ENCODE data around the gene FKBP1A.

The FKBP1A gene

DNA sequence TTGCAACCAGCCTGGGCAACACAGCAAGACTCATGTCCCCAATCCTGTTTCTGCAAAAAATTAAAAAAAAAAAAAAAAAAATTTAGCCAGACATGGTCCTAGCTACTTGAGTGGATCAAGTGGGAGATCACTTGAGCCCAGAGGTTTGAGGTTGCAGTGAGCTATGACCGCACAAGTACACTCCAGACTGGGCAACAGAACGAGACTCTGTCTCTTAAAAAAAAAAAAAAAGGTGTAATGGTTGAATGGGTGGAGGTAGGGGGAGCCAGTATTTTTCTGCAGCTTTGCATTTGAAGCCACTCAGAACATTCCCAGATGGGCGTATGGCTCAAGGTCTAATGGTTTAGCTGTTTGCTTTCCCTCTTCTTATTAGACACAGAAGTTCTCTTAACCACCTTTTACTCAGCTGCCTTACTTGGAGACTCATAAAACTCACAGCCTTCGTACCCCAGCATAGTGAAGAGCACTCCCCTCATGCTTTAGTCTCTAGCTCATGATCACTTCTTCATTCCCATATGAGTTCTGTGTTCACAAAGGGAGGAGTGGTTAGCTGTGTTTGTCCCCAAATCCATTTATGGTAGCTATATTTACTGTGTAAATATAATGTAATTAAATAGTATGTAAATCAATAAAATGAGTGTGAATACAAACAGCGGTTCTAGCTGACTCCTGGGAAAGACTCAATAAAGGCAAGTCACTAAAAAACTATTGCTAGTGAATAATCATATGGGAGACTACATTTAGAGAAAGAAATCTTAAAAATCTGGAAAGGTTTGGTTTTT lies 9.0 kb downstream of the FKBP1A start:
- DNase-seq: peak; percentile 88

DNA sequence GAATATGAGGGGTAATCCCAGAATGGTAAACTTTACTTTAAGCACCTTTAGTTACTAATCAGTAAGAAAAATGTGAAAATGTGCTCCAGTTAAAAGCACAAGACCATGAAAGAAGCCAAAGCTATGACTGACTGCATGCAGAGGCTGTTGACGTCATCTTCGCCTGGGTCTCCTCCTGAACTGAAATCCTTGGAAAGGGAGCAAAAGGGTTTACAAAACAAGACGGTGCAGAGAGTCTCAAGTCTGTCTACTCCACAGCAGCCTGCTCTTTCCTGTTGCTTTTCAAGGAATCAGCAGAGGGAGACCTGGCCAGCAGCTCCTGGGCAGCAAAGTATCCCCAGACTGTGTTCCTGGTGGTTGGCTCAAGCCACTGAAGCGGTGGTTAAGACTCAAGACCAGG lies 10.2 kb downstream of the FKBP1A start:
- no peak for DNase-seq

DNA sequence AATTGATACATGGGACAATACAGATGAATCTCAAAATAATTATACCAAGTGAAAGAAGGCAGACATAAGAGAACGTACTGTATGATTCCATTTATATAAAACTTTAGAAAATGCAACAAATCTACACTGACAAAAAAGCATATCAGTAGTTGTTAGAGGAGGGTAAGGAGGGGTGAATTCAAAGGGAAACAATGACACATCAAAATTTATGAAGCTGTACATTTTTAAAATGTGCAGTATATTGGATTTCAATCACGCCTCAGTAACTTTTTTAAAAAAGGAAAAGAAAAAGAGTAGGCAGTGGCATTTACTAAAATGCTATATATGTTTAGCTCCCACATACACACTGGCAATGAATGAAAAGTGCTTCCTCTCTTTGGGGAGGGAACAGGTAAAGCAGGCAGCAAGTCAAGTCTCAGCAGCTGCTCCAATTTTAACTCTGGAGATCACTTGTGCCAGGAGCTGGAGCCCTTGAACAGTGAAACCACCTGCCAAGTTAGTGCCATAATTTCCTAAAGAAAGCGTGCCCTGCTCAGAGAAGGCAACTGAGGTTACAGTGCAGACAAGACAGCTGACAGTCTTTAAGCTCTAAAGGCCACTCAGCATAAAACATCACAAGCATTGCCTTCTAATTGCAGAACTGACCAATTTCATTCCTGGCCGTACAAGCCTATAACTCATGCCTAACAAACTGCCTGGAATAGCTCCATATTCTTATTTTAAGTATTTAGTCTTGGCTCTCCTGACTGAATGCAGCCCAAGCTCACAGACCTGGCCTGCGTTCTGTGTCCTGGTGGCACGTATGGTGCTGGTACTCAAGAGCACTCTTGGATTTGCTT lies 10.9 kb downstream of the FKBP1A start:
- peak; percentile 36 for DNase-seq

DNA sequence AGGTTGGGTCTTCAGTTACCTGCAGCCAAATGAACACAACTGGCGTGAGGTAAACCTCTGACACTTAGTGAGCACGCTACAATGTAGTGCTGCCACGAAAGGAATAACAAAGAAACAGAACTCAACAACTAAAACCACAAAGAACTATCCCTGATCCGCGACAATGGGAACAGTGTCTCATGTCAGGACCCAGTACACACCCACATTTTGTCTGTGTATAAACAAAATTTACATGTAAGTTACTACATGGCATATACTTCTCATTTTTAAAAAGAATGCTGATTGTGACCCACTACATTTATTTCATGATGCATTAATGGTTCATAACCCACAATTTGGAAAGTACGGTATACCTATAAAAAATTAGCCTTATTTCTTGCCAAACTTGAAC lies 14.1 kb downstream of the FKBP1A start:
- no peak for DNase-seq

DNA sequence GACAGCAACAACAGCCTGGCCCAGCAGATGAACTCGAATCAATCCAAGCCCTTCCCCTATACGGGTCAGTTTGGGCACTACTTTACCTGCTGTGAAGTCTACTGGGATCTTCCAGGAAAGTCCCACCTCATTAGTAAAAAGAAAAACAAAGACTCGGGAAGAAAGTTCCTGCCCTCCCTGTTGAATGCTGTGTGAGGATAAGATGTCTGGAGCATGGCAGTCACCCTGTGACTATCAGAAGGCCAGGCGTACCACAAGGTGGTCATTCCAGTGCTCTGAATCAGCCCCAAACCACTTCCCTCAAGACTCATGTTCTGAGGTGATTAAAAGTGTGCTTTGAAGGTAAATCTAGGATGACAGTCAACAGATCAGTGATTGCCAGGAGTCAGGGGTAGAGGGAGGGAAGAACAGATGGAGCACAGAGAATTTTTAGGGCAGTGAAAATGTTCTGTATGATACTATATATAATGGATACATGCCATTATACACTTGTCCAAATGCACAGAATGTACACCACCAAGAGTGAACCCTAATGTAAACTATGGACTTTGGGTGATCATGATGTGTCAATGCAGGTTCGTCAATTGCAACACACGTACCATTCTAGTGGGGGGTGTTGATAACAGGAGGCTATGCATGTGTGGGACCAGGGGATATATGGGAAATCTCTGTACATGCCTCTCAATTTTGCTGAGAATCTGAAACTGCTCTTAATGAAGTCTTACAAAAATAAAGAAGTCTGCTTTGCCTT lies 14.7 kb downstream of the FKBP1A start:
- DNase-seq: no peak

DNA sequence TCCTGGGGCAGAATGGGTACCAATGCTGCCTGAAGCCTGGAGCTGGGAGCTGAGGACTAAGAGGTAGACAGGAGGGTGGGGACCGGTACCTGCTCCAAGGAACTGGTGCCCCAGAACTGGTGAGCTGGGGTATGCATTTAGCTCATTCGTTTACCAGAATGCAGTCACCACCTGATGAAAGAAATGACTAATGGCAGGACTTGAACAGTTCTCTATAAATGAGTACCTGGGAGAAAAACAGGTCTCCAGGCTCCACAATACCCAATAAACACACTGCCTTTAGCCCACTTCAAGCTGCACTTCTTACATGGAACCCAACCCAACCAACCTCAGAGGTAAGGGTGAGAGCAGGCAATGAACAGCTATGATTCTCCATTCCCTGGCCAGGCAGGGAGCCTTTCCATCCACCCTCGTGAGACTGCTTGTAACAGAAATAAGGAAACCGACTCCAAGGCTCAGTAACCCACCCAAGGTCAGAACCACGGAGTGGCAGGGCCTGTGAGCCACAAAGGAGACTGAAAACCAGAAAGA lies 15.4 kb downstream of the FKBP1A start:
- DNase-seq: no peak

DNA sequence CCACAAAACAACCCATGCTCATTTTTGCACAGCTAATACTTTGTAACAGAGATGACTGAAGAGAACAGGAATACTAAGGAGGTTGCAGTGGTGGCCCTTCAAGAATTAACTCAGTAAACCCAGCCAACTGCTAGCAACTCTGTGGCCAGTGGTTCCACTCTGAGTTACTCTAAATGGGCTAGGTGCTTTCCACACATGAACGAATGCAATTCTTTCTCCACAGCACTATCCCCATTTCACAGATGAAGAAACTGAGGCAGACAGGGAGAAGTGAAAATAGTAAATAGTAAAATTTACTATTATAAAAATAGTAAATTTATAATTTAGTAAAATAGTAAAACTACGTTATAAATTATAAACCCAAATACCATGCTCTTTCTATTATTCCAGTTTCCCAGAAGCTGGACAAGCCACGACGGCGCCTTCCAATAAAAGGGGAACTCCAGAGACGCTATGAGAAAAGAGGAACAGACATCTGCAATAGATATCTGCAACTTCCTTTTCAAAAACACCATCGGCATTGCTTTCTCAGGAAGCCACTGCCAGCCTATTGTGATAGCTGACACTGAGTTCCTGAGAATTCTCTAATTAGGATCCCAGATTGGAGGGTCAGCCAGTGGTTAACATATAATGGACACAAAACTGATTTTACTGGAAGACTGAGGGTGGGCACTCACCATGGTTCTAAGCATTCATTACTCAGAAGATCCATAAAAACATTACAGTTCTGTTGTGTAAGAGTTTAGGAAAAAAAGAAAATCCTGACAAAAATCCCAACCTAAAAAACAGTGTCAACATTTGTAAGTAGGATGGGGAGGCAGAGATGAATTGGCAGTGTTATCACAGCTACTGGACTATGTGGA lies 16.2 kb downstream of the FKBP1A start:
- DNase-seq: no peak

DNA sequence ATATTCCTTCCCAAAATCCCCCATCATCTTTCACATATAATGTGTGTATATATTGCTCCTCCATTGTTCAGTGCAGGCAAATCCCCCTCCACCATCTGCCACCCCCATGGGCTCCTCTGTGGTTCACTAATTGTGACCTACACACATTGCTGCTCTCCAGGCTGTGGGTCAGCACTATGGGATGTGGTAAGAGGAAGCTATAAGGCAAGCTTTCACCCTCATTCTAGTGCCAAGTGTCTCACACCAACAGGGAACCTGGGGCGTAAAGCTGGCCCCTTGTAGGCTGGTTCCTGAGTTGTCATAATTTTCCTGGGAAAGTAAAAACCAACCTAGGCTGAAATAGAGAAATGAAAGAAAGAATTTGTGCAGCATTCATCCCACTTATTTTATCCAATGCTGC lies 16.8 kb downstream of the FKBP1A start:
- no peak for DNase-seq

DNA sequence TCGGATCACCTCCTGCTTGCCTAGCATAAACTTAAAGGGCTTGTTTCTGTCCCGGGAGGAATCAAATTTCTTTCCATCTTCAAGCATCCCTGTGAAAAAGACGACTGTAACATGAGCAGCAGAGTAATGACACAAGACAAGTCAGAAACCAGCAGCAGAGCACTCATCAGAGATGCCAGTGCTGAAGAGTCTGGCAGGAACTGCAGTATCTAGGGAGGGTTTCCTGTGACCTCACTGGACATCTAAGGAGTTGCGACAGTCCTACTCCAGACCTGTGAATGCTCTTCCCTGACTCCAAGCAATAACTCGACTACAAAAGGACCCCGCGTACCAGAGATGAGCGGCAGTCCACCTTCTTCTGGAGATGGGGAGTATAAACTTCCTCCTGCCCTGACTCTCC lies 17.3 kb downstream of the FKBP1A start:
- DNase-seq: no peak

DNA sequence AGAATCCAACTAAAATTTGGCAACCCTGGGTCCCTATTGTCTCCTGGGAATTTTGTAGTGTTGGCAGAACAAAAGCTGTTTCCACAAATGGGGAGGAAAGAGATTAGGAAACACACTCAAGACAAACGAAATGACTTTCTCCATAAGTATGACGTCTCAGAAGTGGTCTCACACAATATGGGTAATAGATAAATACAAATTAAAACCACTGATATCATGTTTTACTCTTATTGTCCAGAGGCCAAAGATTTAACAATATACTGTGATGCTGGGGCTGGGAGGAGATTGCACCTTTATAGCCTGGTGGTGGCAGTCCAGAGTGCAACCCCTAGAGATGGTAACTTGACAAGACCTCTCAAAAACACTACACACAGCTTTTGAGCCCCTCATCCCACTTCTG lies 18.6 kb downstream of the FKBP1A start:
- DNase-seq: no peak

DNA sequence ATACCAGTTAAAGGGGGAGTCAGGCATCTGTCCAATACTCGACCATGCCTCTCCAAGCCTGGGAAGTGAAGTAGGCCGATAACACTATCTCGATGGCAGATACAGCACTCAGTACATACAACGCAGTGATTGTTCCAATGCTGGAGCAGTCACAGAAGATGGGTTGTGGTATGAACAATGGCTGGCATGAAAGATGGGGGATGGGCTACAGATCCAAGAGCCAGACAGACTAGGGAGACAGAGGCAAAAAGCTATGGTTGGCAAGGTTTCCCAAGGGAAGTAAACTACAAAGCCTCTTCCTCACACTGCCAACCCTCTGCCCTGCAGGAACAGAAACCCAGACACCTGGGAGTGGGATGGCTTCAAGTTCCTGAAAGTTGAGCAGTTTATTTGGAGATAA lies 19.2 kb downstream of the FKBP1A start:
- no peak for DNase-seq

DNA sequence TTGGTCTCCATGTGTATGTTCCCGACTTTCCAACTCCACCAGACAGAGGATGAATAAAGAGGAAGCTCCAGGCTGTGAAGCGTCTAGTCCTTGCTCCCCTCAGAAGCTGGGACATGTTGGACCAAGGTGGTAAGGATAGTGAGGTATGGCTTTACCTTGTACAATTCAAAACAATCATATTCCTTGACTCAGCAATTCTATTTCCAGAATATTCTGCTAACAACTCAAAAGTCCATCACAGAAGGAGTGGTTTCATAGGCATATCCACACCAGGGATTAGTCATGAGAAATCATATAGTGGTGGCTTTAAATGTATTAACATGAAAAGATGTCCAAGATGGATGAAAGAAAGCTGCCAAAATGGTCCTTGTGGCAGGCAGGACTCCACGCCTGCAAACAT lies 19.8 kb downstream of the FKBP1A start:
- no peak for DNase-seq

DNA sequence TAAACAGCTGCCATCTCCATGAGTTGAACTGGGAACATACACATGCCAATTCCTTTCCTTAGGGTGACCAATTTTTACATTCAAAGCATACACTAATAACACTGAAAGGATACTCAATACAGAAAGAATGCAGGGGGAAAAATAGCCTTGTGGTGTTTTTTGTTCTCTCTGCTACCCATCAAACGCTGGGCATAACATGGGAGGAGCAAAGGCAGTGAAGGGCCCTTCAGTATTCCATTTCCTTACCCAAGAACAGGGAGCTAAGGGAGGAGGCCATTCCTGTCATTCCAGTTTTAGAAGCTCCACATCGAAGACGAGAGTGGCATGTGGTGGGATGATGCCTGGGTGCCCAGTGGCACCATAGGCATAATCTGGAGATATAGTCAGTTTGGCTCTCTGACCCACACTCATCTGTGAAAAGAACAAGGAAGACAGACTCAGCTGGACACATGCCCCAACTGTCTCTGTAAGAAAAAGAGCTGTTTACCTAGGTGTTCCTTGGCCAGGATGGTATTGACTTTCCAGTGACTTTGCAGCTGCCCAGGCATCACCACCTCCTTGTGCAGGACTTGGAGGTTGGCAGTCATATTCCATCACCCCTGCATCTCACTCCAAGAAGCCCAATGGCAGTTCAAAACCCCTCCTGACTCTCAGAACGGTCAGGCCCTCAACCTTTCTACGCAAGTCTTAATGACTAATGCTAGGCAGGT lies 20.9 kb downstream of the FKBP1A start:
- DNase-seq: no peak

DNA sequence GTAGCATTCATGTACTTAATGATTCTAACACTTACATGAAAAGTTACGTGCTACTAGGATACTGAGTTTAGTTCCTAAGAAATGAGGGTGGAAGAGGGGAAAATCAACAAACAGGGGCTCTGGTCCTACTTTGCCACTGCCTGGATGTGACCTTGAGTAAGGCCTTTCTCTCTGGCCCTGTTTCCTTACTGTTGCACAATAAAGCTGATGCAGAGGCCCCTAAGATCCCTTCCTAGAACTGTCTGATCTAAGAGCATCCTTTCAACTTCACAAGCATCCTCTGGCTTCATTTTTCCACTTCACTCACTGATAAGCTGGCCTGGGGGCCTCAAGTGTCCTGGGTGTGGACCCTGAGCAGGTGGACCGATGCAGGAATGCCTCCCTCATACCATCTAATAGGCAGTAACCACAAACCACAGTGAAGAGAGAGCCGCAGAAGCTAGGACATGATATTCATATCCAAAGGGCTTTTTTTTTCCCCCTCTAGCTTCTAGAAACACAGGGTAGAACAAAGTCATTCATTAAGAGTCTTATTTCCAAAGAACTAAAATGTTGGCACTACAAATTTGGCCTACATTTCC lies 21.6 kb downstream of the FKBP1A start:
- no peak for DNase-seq

DNA sequence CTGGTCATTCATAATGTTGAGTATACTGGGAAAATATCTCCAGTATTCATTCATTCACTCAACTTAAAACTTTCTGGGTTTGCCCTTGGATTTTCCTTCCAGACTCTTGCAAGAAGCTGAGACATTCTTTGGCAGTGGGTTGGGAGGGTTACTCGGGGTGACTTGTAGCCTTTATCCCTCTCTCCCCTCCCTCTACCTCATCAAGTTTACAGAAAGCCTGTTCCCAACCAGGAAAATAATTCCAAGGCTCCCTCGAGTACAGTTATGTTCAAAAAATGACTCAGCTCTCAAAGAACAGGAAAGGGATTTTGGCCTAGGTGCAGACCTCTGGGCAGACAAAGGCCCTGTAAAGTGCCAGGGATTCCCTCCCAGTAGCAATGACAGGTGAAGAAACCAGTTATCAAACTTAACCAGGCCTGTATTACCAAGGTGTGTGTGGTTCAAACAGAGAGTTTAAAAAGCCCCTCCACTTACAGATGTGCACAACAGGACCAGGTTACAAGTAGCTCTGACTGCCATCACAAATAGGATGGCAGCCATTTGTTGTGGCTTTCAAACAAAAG lies 22.2 kb downstream of the FKBP1A start:
- DNase-seq: no peak

DNA sequence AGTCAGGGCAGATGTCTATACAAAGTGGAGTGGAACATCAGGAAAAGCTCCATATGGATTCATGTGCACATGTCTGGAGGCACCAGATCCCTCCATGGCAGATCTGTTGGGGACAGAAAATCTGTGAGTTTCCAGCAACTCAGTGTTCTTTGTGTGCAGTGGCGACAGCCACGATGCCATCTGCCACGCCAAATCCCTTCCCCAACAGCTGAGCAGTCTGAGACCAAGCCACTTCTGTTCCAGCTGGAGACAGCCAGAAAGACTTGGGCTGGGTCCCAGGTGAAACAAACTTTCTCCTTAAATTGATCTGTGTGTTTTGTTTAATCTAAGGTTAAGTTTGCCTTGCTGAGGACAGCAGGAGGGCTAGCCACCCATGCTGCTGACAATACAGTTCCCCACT lies 22.9 kb downstream of the FKBP1A start:
- DNase-seq: no peak

DNA sequence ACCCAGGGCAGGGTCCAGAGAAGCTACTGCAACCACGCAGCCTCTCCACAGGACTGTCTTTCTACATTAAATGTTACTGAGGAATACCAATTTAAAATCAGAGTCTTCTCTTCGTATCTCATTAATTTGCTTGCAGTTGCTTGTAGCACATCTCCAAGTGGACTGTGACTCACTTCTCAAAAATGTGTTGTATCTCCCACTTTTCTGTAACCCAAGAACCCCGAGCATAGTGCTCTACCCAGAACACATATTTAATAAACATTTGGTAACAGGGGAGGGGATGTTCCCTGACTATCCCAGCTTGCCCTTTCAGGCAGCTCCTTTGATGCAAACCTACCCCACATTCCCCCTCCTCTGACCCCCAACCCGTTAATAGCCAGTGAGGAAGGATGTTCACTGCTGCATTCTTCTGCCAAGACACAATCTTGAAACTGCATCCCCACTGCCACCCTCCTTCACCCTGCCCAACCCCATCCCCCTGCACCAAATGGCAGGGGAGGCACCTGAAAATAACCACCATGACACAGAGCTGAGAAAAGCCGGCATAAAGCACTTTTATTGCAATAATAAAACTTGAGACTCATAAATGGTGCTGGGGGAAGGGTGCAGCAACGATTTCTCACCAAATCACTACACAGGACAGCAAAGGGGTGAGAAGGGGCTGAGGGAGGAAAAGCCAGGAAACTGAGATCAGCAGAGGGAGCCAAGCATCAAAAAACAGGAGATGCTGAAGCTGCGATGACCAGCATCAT lies 24.2 kb downstream of the FKBP1A start:
- no peak for DNase-seq

DNA sequence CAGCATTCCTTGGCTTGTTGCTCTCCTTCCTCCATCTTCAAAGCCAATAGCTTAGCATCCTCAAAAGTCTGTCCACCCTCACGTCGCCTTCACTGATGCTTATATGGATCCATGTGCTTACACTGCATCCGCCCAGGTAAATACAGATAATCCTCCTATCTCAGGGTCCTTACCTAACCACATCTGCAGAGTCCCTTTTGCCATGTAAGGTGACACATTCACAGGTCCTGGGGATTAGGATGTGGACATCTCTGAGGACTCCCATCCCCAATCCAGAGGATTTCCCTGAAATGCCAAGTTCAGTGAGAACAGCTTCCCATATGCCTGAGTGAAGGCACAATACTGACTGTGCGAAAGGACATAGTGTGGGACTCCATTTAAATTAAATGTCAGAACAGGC lies 25.4 kb downstream of the FKBP1A start:
- no peak for DNase-seq

DNA sequence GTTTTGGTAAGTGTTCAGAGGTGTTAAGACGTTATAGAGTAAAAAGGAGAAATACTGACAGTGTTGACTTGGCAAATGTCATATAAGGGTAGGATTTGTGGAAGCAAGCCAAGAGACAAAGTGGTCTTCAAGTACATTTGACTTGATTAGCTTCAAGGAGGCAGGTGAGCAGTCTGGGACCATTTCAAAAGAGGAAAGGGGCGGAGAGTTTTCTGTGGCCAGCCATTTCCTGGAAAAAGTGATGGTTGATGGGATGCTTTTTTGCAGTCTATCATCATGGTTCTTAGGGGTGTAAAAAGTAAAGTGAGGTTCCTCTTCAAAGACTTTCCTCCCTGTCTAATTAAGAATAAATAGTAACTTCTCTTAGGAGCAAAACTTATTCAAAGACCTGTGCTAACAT lies 28.7 kb downstream of the FKBP1A start:
- DNase-seq: no peak

DNA sequence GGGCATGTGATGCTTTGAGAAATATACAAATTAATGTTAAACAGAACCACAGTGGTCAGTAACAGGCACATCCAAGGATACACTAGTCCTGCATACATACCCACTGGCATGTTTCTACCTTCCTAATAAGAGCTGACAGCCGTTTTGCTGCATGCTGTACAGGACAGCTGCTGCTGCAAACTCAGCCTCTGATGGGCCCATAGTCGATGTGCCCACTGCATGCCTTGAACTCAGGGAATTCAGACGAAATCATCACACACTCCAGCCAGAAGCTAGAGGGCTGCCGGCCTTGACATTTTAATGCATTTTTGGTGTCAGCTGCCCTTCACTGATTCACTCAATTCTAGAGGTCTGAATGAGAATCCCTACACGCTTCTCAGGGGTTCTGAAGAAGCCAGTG lies 29.3 kb downstream of the FKBP1A start:
- DNase-seq: no peak
